H1 (cell line): Measurements from ENCODE around the gene ATP2B3. TPM values are rescaled to one million over a fixed set of nuclear protein-coding genes. Genes with fewer than 3 reads are reported as not detected.

Experiments
- CTCF ChIA-PET: fragments of 300-600 bp; sonication (Branson Sonifier 250); formaldehyde crosslinking; loops from one replicate; lab custom pipeline; 2021; ENCODE audit not compliant: partially characterized antibody; lab: Charles Lee
- POLR2A ChIA-PET: fragments of 300-600 bp; sonication (Branson Sonifier 250); formaldehyde crosslinking; loops from one replicate; lab custom pipeline; 2021; ENCODE audit warnings: inconsistent platforms; ENCODE audit not compliant: partially characterized antibody; lab: Charles Lee
- DNase-seq, 2 experiments: peaks; one replicate each; pipeline versions ENCODE4 v3.0.0 to v3.0.0-alpha.2; 2010 to 2022; ENCODE audit warnings: low spot score in 2 of 2, low read depth in 1 of 2, mixed read lengths in 1 of 2
- FAIRE-seq: peaks from 2 replicates; lab custom pipeline; 2011; peaks lifted over from hg19 to GRCh38; lab: Jason Lieb, UNC
- H2AFZ ChIP-seq: 2 replicates; pipeline ENCODE4 v1.8.1; 2012; ENCODE audit warnings: low read length, inconsistent platforms
- H2AK5ac ChIP-seq: 2 replicates; pipeline ENCODE4 v1.6.1; 2013; ENCODE audit warnings: low read depth, low read length
- H2BK120ac ChIP-seq: replicated peaks from 2 replicates; pipeline ENCODE3; 2013; ENCODE audit warnings: low read depth, low read length, inconsistent platforms
- H2BK12ac ChIP-seq: 2 replicates; pipeline ENCODE4 v1.6.1; 2013; ENCODE audit warnings: low read depth, low read length
- H2BK15ac ChIP-seq: 2 replicates; pipeline ENCODE4 v1.6.1; 2013; ENCODE audit warnings: low read length
- H2BK20ac ChIP-seq: 2 replicates; pipeline ENCODE4 v1.6.1; 2013; ENCODE audit warnings: low read length
- H2BK5ac ChIP-seq: 2 replicates; pipeline ENCODE4 v1.6.1; 2013; ENCODE audit warnings: low read depth, low read length
- H3K14ac ChIP-seq: 2 replicates; pipeline ENCODE4 v1.6.1; 2013; ENCODE audit warnings: inconsistent platforms; ENCODE audit not compliant: insufficient read length
- H3K18ac ChIP-seq: 2 replicates; pipeline ENCODE4 v1.6.1; 2013; ENCODE audit warnings: low read length; ENCODE audit errors: extremely low read depth
- H3K23ac ChIP-seq: 2 replicates; pipeline ENCODE4 v1.6.1; 2013; ENCODE audit warnings: inconsistent platforms; ENCODE audit not compliant: insufficient read length
- H3K23me2 ChIP-seq: 2 replicates; pipeline ENCODE4 v1.6.1; 2013; ENCODE audit warnings: low read depth, low read length
- H3K27ac ChIP-seq: 2 replicates; pipeline ENCODE4 v1.6.1; 2011; ENCODE audit warnings: low read depth, low read length, inconsistent platforms
- H3K27me3 ChIP-seq, 4 experiments: replicated peaks in 1 of 4; 1 replicate in 1 of 4; 2 replicates in 3 of 4; pipeline versions ENCODE4 v1.6.1 to v1.8.1; 2011 to 2013; ENCODE audit warnings: low read length in 3 of 4, mild to moderate bottlenecking in 3 of 4, inconsistent platforms in 2 of 4, mixed read lengths in 2 of 4, moderate library complexity in 1 of 4; ENCODE audit not compliant: control insufficient read depth in 3 of 4, insufficient read depth in 3 of 4; ENCODE audit errors: extremely low read depth in 1 of 4
- H3K36me3 ChIP-seq, 4 experiments: 2 replicates each; pipeline versions ENCODE4 v1.6.1 to v1.8.1; 2011 to 2013; ENCODE audit warnings: mild to moderate bottlenecking in 4 of 4, low read length in 3 of 4, moderate library complexity in 2 of 4, control low read depth in 1 of 4, inconsistent platforms in 1 of 4; ENCODE audit not compliant: insufficient read depth in 4 of 4, control insufficient read depth in 2 of 4
- H3K4ac ChIP-seq: replicated peaks from 2 replicates; pipeline ENCODE3; 2013; ENCODE audit warnings: low read length, low read depth, mixed read lengths, inconsistent platforms; ENCODE audit not compliant: insufficient read length
- H3K4me1 ChIP-seq, 4 experiments: replicated peaks in 1 of 4; 1 replicate in 1 of 4; 2 replicates in 3 of 4; pipeline versions ENCODE4 v1.6.1 to v1.8.1; 2011 to 2013; ENCODE audit warnings: low read length in 3 of 4, inconsistent platforms in 2 of 4, mixed read lengths in 1 of 4; ENCODE audit not compliant: insufficient read depth in 4 of 4, control insufficient read depth in 3 of 4
- H3K4me2 ChIP-seq, 2 experiments: 2 replicates each; pipeline versions ENCODE4 v1.6.1 to v1.8.1; 2011 to 2013; ENCODE audit warnings: low read depth in 2 of 2, low read length in 2 of 2, control low read depth in 1 of 2, inconsistent platforms in 1 of 2, mild to moderate bottlenecking in 1 of 2; ENCODE audit not compliant: insufficient read depth in 1 of 2
- H3K4me3 ChIP-seq, 4 experiments: fragments of 200-600, 300-600 bp in 1 of 4; sonication (generic), shearing (Covaris generic), sonication (Bioruptor Twin) in 1 of 4; 2 replicates each; pipeline versions ENCODE4 v1.5.1 to v1.8.1; 2011 to 2016; ENCODE audit warnings: low read length in 4 of 4, low read depth in 3 of 4, control low read depth in 2 of 4, inconsistent platforms in 2 of 4, mild to moderate bottlenecking in 2 of 4, mixed read lengths in 1 of 4, moderate library complexity in 1 of 4; ENCODE audit not compliant: insufficient read depth in 2 of 4; ENCODE audit errors: extremely low read depth in 1 of 4
- H3K56ac ChIP-seq: replicated peaks from 2 replicates; pipeline ENCODE3; 2013; ENCODE audit warnings: low read depth, mild to moderate bottlenecking, mixed read lengths, low read length, inconsistent platforms; ENCODE audit not compliant: insufficient read length
- H3K79me1 ChIP-seq: 2 replicates; pipeline ENCODE4 v1.6.1; 2013; ENCODE audit warnings: low read depth, low read length, control low read depth
- H3K79me2 ChIP-seq, 2 experiments: 2 replicates each; pipeline versions ENCODE4 v1.6.1 to v1.8.1; 2012 to 2013; ENCODE audit warnings: low read length in 2 of 2, mild to moderate bottlenecking in 2 of 2, inconsistent platforms in 1 of 2; ENCODE audit not compliant: insufficient read depth in 2 of 2, control insufficient read depth in 1 of 2
- H3K9ac ChIP-seq, 4 experiments: replicated peaks in 1 of 4; 1 replicate in 1 of 4; 2 replicates in 3 of 4; pipeline versions ENCODE4 v1.6.1 to v1.8.1; 2011 to 2013; ENCODE audit warnings: low read depth in 3 of 4, low read length in 3 of 4, control low read depth in 2 of 4, mild to moderate bottlenecking in 2 of 4, moderate library complexity in 2 of 4, inconsistent platforms in 1 of 4; ENCODE audit errors: extremely low read depth in 1 of 4
- H3K9me3 ChIP-seq, 2 experiments: 2 replicates each; pipeline versions ENCODE4 v1.6.1 to v1.8.1; 2012 to 2013; ENCODE audit warnings: mild to moderate bottlenecking in 2 of 2, moderate library complexity in 2 of 2, control low read depth in 1 of 2, inconsistent platforms in 1 of 2, low read depth in 1 of 2, low read length in 1 of 2, mixed read lengths in 1 of 2; ENCODE audit not compliant: insufficient read depth in 2 of 2
- H4K20me1 ChIP-seq, 2 experiments: replicated peaks in 1 of 2; 2 replicates each; pipeline versions ENCODE3 to v1.8.1; 2011 to 2013; ENCODE audit warnings: inconsistent platforms in 2 of 2, low read length in 2 of 2, mild to moderate bottlenecking in 1 of 2; ENCODE audit not compliant: insufficient read depth in 2 of 2, control insufficient read depth in 1 of 2
- H4K5ac ChIP-seq: 2 replicates; pipeline ENCODE4 v1.6.1; 2013; ENCODE audit warnings: low read length, low read depth, mixed read lengths, inconsistent platforms; ENCODE audit not compliant: insufficient read length
- H4K8ac ChIP-seq: 2 replicates; pipeline ENCODE4 v1.8.0; 2013; ENCODE audit warnings: mild to moderate bottlenecking, moderate library complexity, low read length, inconsistent platforms; ENCODE audit not compliant: insufficient read depth; ENCODE audit errors: extremely low read depth
- H4K91ac ChIP-seq: replicated peaks from 2 replicates; pipeline ENCODE3; 2013; ENCODE audit warnings: low read length, mixed read lengths, inconsistent platforms; ENCODE audit not compliant: insufficient read length
- CHD2 ChIP-seq: IDR thresholded peaks from 2 replicates; pipeline ENCODE4 v1.6.1; 2012; ENCODE audit warnings: low read length, improper control_type of control experiment
- WGBS, 2 experiments: shearing (Covaris generic) in 1 of 2; methylation state at CpG; one replicate each; pipeline versions ENCODE4 v1.1.6 to v1.1.7; 2013 to 2015; ENCODE audit warnings: low lambda C conversion rate in 2 of 2, mixed read lengths in 2 of 2, inconsistent platforms in 1 of 2, low coverage in 1 of 2, missing lambda C conversion rate in 1 of 2; ENCODE audit not compliant: insufficient replicate concordance in 2 of 2, insufficient coverage in 1 of 2, insufficient read length in 1 of 2; ENCODE audit errors: extremely low coverage in 1 of 2, missing lambda C conversion rate in 1 of 2; 5-methylcytosine and 5-hydroxymethylcytosine counted together
- polyA plus RNA-seq, 7 experiments: library from polyadenylated mRNA; depleted of rRNA in 3 of 7; stranded (reverse) in 5 of 7; unstranded in 2 of 7; fragments of >200 nt in 5 of 7; fragments of 200-250 nt in 2 of 7; gene quantifications; 1 replicate in 5 of 7; 2 replicates in 1 of 7; 4 replicates in 1 of 7; pipeline versions ENCODE4 v1.2.1 to v1.2.3, GENCODE V29; 2011 to 2013; ENCODE audit warnings: missing spikeins in 2 of 7, mixed read lengths in 2 of 7
- total RNA-seq: library from RNA; stranded (reverse); fragmentation: NEBNext Ultra II Directional; extraction: Animal tissue kit (Norgen Biotek cat#: 25700); gene quantifications from 2 replicates; pipeline ENCODE4 v1.2.1, GENCODE V29; 2021

The ATP2B3 gene
- total and polyA plus RNA-seq, 2 of the 8 experiments (the other 6 are each of a cell fraction or from before 2014, with no cell fraction given) = 0.14 to 0.19 TPM

GRCh38 chrX:153631346-153631745 lies 113.9 kb downstream of the ATP2B3 start:
- no peaks in the 10 kb centered on the region for H4K20me1 ChIP-seq
- no peak overlapping the region for H3K4ac ChIP-seq
- no peak for TF ChIP-seq CHD2
- TF ChIP-seq, all 59 proteins: peak for 0
- Histone ChIP-seq H4K8ac (no peak overlapping the region), H3K4me1 (peaks cover 0 to 3% (median 0%) of the 10 kb centered on the region in 4 experiments; a peak in 1 of 7 replicates), H3K9me3 (no peaks in the 10 kb centered on the region), H3K4me2 (no peak overlapping the region), H3K9ac (no peak overlapping the region), H3K79me1 (no peaks in the 10 kb centered on the region), H4K91ac (no peak overlapping the region), H2AK5ac (no peak overlapping the region), H2BK15ac (no peak overlapping the region), H2AFZ (no peak overlapping the region), H3K4me3 (no peak overlapping the region), H3K23ac (no peak overlapping the region), H3K14ac (no peak overlapping the region), H2BK120ac (no peak overlapping the region), H3K79me2 (no peaks in the 10 kb centered on the region), H4K5ac (no peak overlapping the region), H2BK20ac (no peak overlapping the region), H2BK5ac (no peak overlapping the region), H2BK12ac (no peak overlapping the region), H3K18ac (no peak overlapping the region), H3K23me2 (no peaks in the 10 kb centered on the region), H3K36me3 (no peaks in the 10 kb centered on the region), H3K27ac (no peak overlapping the region), H3K27me3 (no peaks in the 10 kb centered on the region), H3K56ac (no peak overlapping the region)
- CTCF ChIA-PET = interaction anchor here (0.8 to 4.5 kb wide), 11 partner anchors 9 to 91 kb away, joined by 3 to 30 read pairs (median 5); partner anchors contain the start of gene DUSP9
- POLR2A ChIA-PET = no interaction called here
- FAIRE-seq = peak; percentile 45
- no peak for DNase-seq
- 91% methylated on average over 2 of the region's 2 CpGs; no CpG with 5 or more reads in 1 of the 2 experiments for WGBS, 2 experiments
